Mesenchymal stem cell (in vitro differentiated cells and primary cell): ENCODE data around the gene IAPP.

Source experiments
- DNase-seq: peaks from one replicate; pipeline ENCODE4 v3.0.0-alpha.2; 2013
- H2AFZ ChIP-seq: one replicate; pipeline ENCODE4 v1.6.1; 2013; ENCODE audit warnings: low read depth, mild to moderate bottlenecking, control low read depth, inconsistent platforms, low read length, moderate library complexity
- H2AK5ac ChIP-seq: 2 replicates; pipeline ENCODE4 v1.6.1; 2013; ENCODE audit warnings: low read length, moderate library complexity, mild to moderate bottlenecking, inconsistent platforms; ENCODE audit not compliant: severe bottlenecking
- H2BK120ac ChIP-seq: one replicate; pipeline ENCODE4 v1.6.1; 2013; ENCODE audit warnings: low read depth, mild to moderate bottlenecking, inconsistent platforms, low read length, moderate library complexity
- H2BK12ac ChIP-seq, 2 experiments: one replicate each; pipeline ENCODE4 v1.6.1; 2013; ENCODE audit warnings: inconsistent platforms in 2 of 2, low read length in 2 of 2, mild to moderate bottlenecking in 2 of 2, moderate library complexity in 2 of 2, control low read depth in 1 of 2
- H2BK15ac ChIP-seq: one replicate; pipeline ENCODE4 v1.6.1; 2013; ENCODE audit warnings: mild to moderate bottlenecking, low read depth, inconsistent platforms; ENCODE audit not compliant: poor library complexity, severe bottlenecking
- H2BK5ac ChIP-seq: 2 replicates; pipeline ENCODE4 v1.6.1; 2013; ENCODE audit warnings: low read depth, mild to moderate bottlenecking, low read length, control low read depth, inconsistent platforms; ENCODE audit not compliant: poor library complexity, severe bottlenecking
- H3K14ac ChIP-seq, 2 experiments: one replicate each; pipeline ENCODE4 v1.6.1; 2013; ENCODE audit warnings: inconsistent platforms in 2 of 2, low read length in 2 of 2, control low read depth in 1 of 2, mild to moderate bottlenecking in 1 of 2, moderate library complexity in 1 of 2
- H3K18ac ChIP-seq, 2 experiments: one replicate each; pipeline ENCODE4 v1.6.1; 2013; ENCODE audit warnings: inconsistent platforms in 2 of 2, low read length in 2 of 2, control low read depth in 1 of 2, low read depth in 1 of 2, mild to moderate bottlenecking in 1 of 2
- H3K23ac ChIP-seq, 2 experiments: one replicate each; pipeline ENCODE4 v1.6.1; 2013; ENCODE audit warnings: inconsistent platforms in 2 of 2, low read length in 2 of 2, mild to moderate bottlenecking in 2 of 2, moderate library complexity in 2 of 2, control low read depth in 1 of 2
- H3K27ac ChIP-seq: 2 replicates; pipeline ENCODE4 v1.5.1; 2013; ENCODE audit warnings: mild to moderate bottlenecking, moderate library complexity, low read length, control low read depth, inconsistent platforms; ENCODE audit not compliant: poor library complexity, severe bottlenecking
- H3K27me3 ChIP-seq, 2 experiments: 2 replicates each; pipeline versions ENCODE4 v1.6.1 to v1.7.0; 2013; ENCODE audit warnings: low read length in 2 of 2, mild to moderate bottlenecking in 2 of 2, moderate library complexity in 2 of 2, control low read depth in 1 of 2, inconsistent platforms in 1 of 2; ENCODE audit not compliant: control insufficient read depth in 1 of 2, insufficient read depth in 1 of 2
- H3K36me3 ChIP-seq, 2 experiments: 2 replicates each; pipeline versions ENCODE4 v1.6.1 to v1.7.0; 2013; ENCODE audit warnings: low read length in 2 of 2, control low read depth in 1 of 2, inconsistent platforms in 1 of 2, low read depth in 1 of 2, mild to moderate bottlenecking in 1 of 2; ENCODE audit not compliant: insufficient read depth in 2 of 2, control insufficient read depth in 1 of 2
- H3K4ac ChIP-seq, 2 experiments: one replicate each; pipeline ENCODE4 v1.6.1; 2013; ENCODE audit warnings: inconsistent platforms in 2 of 2, low read length in 2 of 2, mild to moderate bottlenecking in 2 of 2, moderate library complexity in 2 of 2, control low read depth in 1 of 2, low read depth in 1 of 2
- H3K4me1 ChIP-seq: 2 replicates; pipeline ENCODE4 v1.6.1; 2013; ENCODE audit warnings: low read depth, low read length, control low read depth; ENCODE audit not compliant: control insufficient read depth, insufficient read depth
- H3K4me2 ChIP-seq: 2 replicates; pipeline ENCODE4 v1.6.1; 2013; ENCODE audit warnings: low read length, mild to moderate bottlenecking, inconsistent platforms; ENCODE audit not compliant: poor library complexity, severe bottlenecking
- H3K4me3 ChIP-seq, 2 experiments: 2 replicates each; pipeline versions ENCODE4 v1.5.1 to v1.7.0; 2013; ENCODE audit warnings: low read length in 2 of 2, mild to moderate bottlenecking in 2 of 2, control low read depth in 1 of 2, low read depth in 1 of 2; ENCODE audit not compliant: insufficient read depth in 1 of 2
- H3K79me1 ChIP-seq: replicated peaks from 2 replicates; pipeline ENCODE4 v1.6.1; 2013; ENCODE audit warnings: mild to moderate bottlenecking, control low read depth, low read length, inconsistent platforms; ENCODE audit not compliant: poor library complexity, severe bottlenecking
- H3K9ac ChIP-seq: 2 replicates; pipeline ENCODE4 v1.7.0; 2013; ENCODE audit warnings: mild to moderate bottlenecking, low read length, moderate library complexity
- H3K9me3 ChIP-seq: 2 replicates; pipeline ENCODE4 v1.7.0; 2013; ENCODE audit warnings: mild to moderate bottlenecking, low read length; ENCODE audit not compliant: control insufficient read depth
- H4K8ac ChIP-seq: one replicate; pipeline ENCODE4 v1.6.1; 2013; ENCODE audit warnings: inconsistent platforms, mild to moderate bottlenecking, low read length, moderate library complexity
- H4K91ac ChIP-seq: one replicate; pipeline ENCODE4 v1.6.1; 2013; ENCODE audit warnings: mild to moderate bottlenecking, low read length, inconsistent platforms
- WGBS: methylation state at CpG from one replicate; pipeline ENCODE4 v1.1.7; 2013; ENCODE audit warnings: mixed read lengths; 5-methylcytosine and 5-hydroxymethylcytosine counted together

Gene IAPP

GRCh38 chr12:21337959-21338744 lies 34.5 kb upstream of the IAPP start:
- H3K79me1 ChIP-seq, result no peaks in the 10 kb centered on the region
- H3K27me3 ChIP-seq, result no peaks in the 10 kb centered on the region
- H3K4me3 ChIP-seq, result no peak overlapping the region
- no peak overlapping the region for H3K4ac ChIP-seq
- no peak overlapping the region for H3K14ac ChIP-seq
- no peak overlapping the region for H2BK15ac ChIP-seq
- no peak overlapping the region for H4K8ac ChIP-seq
- H3K36me3 ChIP-seq, result no peaks in the 10 kb centered on the region
- H3K23ac ChIP-seq, result no peak overlapping the region
- WGBS, result 88% methylated on average over 6 of the region's 6 CpGs
- no peaks in the 10 kb centered on the region for H3K4me1 ChIP-seq
- no peak overlapping the region for H2BK120ac ChIP-seq
- H2BK5ac ChIP-seq, result no peak overlapping the region
- H3K4me2 ChIP-seq, result no peak overlapping the region
- H4K91ac ChIP-seq, result no peak overlapping the region
- H2BK12ac ChIP-seq, result no peak overlapping the region
- H2AK5ac ChIP-seq, result no peak overlapping the region
- no peak overlapping the region for H3K27ac ChIP-seq
- H3K9me3 ChIP-seq, result peaks cover 3% of the 10 kb centered on the region
- no peak for DNase-seq
- H3K9ac ChIP-seq, result no peak overlapping the region
- no peak overlapping the region for H2AFZ ChIP-seq
- H3K18ac ChIP-seq, result no peak overlapping the region

- no peak overlapping the region for H3K14ac ChIP-seq
Measured at GRCh38 chr12:21339921-21340320, 32.8 kb upstream of the IAPP start.

GRCh38 chr12:21340403-21340802 lies 32.3 kb upstream of the IAPP start:
- no peak overlapping the region for H2BK120ac ChIP-seq
- H3K14ac ChIP-seq, result no peak overlapping the region
- no peaks in the 10 kb centered on the region for H3K36me3 ChIP-seq
- DNase-seq, result no peak
- no peaks in the 10 kb centered on the region for H3K4me1 ChIP-seq
- no peak overlapping the region for H3K27ac ChIP-seq
- H3K4ac ChIP-seq, result no peak overlapping the region
- no peak overlapping the region for H2BK15ac ChIP-seq
- H3K9ac ChIP-seq, result no peak overlapping the region
- H3K4me2 ChIP-seq, result no peak overlapping the region
- H3K27me3 ChIP-seq, result no peaks in the 10 kb centered on the region
- WGBS, result 85% methylated on average over 3 of the region's 6 CpGs
- no peak overlapping the region for H3K18ac ChIP-seq
- H2AK5ac ChIP-seq, result no peak overlapping the region
- H4K8ac ChIP-seq, result no peak overlapping the region
- H3K4me3 ChIP-seq, result no peak overlapping the region
- H3K79me1 ChIP-seq, result no peaks in the 10 kb centered on the region
- H4K91ac ChIP-seq, result no peak overlapping the region
- no peak overlapping the region for H2BK12ac ChIP-seq
- H3K9me3 ChIP-seq, result peaks cover 3% of the 10 kb centered on the region
- no peak overlapping the region for H3K23ac ChIP-seq
- no peak overlapping the region for H2BK5ac ChIP-seq
- no peak overlapping the region for H2AFZ ChIP-seq

More at GRCh38 chr12:21339921-21340320, 32.8 kb upstream of the IAPP start:
- Histone ChIP-seq H3K4me1 (no peaks in the 10 kb centered on the region), H2BK12ac (no peak overlapping the region), H2BK120ac (no peak overlapping the region), H3K27me3 (no peaks in the 10 kb centered on the region), H4K8ac (no peak overlapping the region), H3K36me3 (no peaks in the 10 kb centered on the region), H3K4ac (no peak overlapping the region), H4K91ac (no peak overlapping the region), H3K4me3 (no peak overlapping the region), H3K18ac (no peak overlapping the region), H2AK5ac (no peak overlapping the region), H3K9ac (no peak overlapping the region), H3K79me1 (no peaks in the 10 kb centered on the region), H2BK15ac (no peak overlapping the region), H3K9me3 (peaks cover 3% of the 10 kb centered on the region), H3K23ac (no peak overlapping the region), H3K4me2 (no peak overlapping the region), H3K27ac (no peak overlapping the region), H2AFZ (no peak overlapping the region), H2BK5ac (no peak overlapping the region)
- DNase-seq, result no peak
- 44% methylated on average over 1 of the region's 1 CpG for WGBS

GRCh38 chr12:21341769-21342168 lies 30.9 kb upstream of the IAPP start:
- Histone ChIP-seq H2BK15ac (no peak overlapping the region), H3K9ac (no peak overlapping the region), H3K4ac (no peak overlapping the region), H3K18ac (no peak overlapping the region), H3K14ac (no peak overlapping the region), H3K9me3 (no peaks in the 10 kb centered on the region), H4K8ac (no peak overlapping the region), H3K36me3 (no peaks in the 10 kb centered on the region), H3K4me2 (no peak overlapping the region), H3K23ac (no peak overlapping the region), H2BK12ac (no peak overlapping the region), H2BK5ac (no peak overlapping the region), H3K27ac (no peak overlapping the region), H3K4me3 (no peak overlapping the region), H2AFZ (no peak overlapping the region), H3K27me3 (no peaks in the 10 kb centered on the region), H2BK120ac (no peak overlapping the region), H3K4me1 (no peaks in the 10 kb centered on the region), H4K91ac (no peak overlapping the region), H2AK5ac (no peak overlapping the region), H3K79me1 (no peaks in the 10 kb centered on the region)
- 65% methylated on average over 3 of the region's 4 CpGs for WGBS
- DNase-seq, result no peak
